GM12878 (cell line): Measurements from ENCODE around the gene DYSF. TPM values are rescaled to one million over a fixed set of nuclear protein-coding genes. Genes with fewer than 3 reads are reported as not detected.

Source experiments
- ATAC-seq: fragments of 200-7000 bp; cut with Tn5 transposase; 3 replicates; pipeline ENCODE4 v1.9.1; 2020; ENCODE audit warnings: mild to moderate bottlenecking, moderate library complexity
- BruUV-seq: library from RNA; stranded (reverse); fragments of 400-500 nt; replicated peaks from 2 replicates; lab custom pipeline; 2021; lab: Mats Ljungman, UMichigan
- CTCF ChIA-PET: fragments of 300-600 bp; sonication (Branson Sonifier 250); formaldehyde crosslinking; extraction: SDS; loops from one replicate; lab custom pipeline; 2021; ENCODE audit warnings: inconsistent platforms; lab: Yijun Ruan, JAX
- POLR2A ChIA-PET: fragments of 350-600 bp; formaldehyde crosslinking; extraction: SDS; loops from one replicate; lab custom pipeline; 2021; ENCODE audit warnings: inconsistent platforms; lab: Charles Lee
- RAD21 ChIA-PET: fragments of 300-600 bp; sonication (Branson Sonifier 250); formaldehyde crosslinking; loops from one replicate; lab custom pipeline; 2023; ENCODE audit warnings: antibody characterized with exemption; ENCODE audit not compliant: unreplicated experiment; lab: Charles Lee
- SMC1A ChIA-PET: fragments of 300-600 bp; sonication (Branson Sonifier 250); formaldehyde crosslinking; loops from one replicate; lab custom pipeline; 2023; ENCODE audit not compliant: unreplicated experiment, uncharacterized antibody; lab: Charles Lee
- DNase-seq: peaks from one replicate; pipeline ENCODE4 v3.0.0-alpha.2; 2011; ENCODE audit warnings: low read depth, low spot score
- FAIRE-seq: peaks from 3 replicates; lab custom pipeline; 2011; peaks lifted over from hg19 to GRCh38; lab: Jason Lieb, UNC
- H2AFZ ChIP-seq: 2 replicates; pipeline ENCODE4 v1.6.0; 2011; ENCODE audit warnings: low read depth, low read length, control low read depth; ENCODE audit not compliant: control insufficient read depth
- H3K27ac ChIP-seq: 2 replicates; pipeline ENCODE4 v1.5.1; 2011; ENCODE audit warnings: control low read depth; ENCODE audit not compliant: control insufficient read depth, insufficient read depth
- H3K27me3 ChIP-seq, 2 experiments: replicated peaks in 1 of 2; 2 replicates each; pipeline versions ENCODE4 v1.6.0 to v1.6.1; 2011; ENCODE audit warnings: low read length in 1 of 2; ENCODE audit not compliant: control insufficient read depth in 2 of 2, insufficient read depth in 2 of 2
- H3K36me3 ChIP-seq, 2 experiments: 2 replicates each; pipeline ENCODE4 v1.5.1; 2011; ENCODE audit warnings: low read length in 1 of 2; ENCODE audit not compliant: control insufficient read depth in 2 of 2, insufficient read depth in 2 of 2
- H3K4me1 ChIP-seq: 2 replicates; pipeline ENCODE4 v1.6.1; 2011; ENCODE audit warnings: mild to moderate bottlenecking, low read length, moderate library complexity, mixed read lengths; ENCODE audit not compliant: control insufficient read depth, insufficient read depth
- H3K4me2 ChIP-seq: 2 replicates; pipeline ENCODE4 v1.6.0; 2011; ENCODE audit warnings: control low read depth; ENCODE audit not compliant: control insufficient read depth, insufficient read depth
- H3K4me3 ChIP-seq: fragments of 200-600 bp; sonication (generic); 2 replicates; pipeline ENCODE4 v1.5.1; 2016
- H3K79me2 ChIP-seq: 2 replicates; pipeline ENCODE4 v1.6.0; 2011; ENCODE audit warnings: low read length; ENCODE audit not compliant: control insufficient read depth, insufficient read depth
- H3K9ac ChIP-seq: 2 replicates; pipeline ENCODE4 v1.8.0; 2011; ENCODE audit warnings: low read length, control low read depth, mixed read lengths; ENCODE audit not compliant: control insufficient read depth, insufficient read depth
- H3K9me3 ChIP-seq: replicated peaks from 3 replicates; pipeline ENCODE4 v1.5.1; 2011; ENCODE audit warnings: mild to moderate bottlenecking, low read length; ENCODE audit not compliant: control insufficient read depth, insufficient read depth
- H4K20me1 ChIP-seq: 2 replicates; pipeline ENCODE4 v1.6.0; 2011; ENCODE audit not compliant: control insufficient read depth, insufficient read depth
- BACH1 ChIP-seq: fragments of 450-650 bp; IDR thresholded peaks from 2 replicates; pipeline ENCODE4 v1.6.1; 2017; ENCODE audit warnings: mild to moderate bottlenecking, borderline replicate concordance
- CBFB ChIP-seq: IDR thresholded peaks from 2 replicates; pipeline ENCODE4 v1.6.1; 2016; ENCODE audit warnings: antibody characterized with exemption, low read depth
- CBX3 ChIP-seq: fragments of 200-600 bp; sonication (generic); IDR thresholded peaks from 2 replicates; pipeline ENCODE4 v1.6.1; 2016; ENCODE audit warnings: low read depth, borderline replicate concordance
- CBX5 ChIP-seq: sonication (generic); IDR thresholded peaks from 2 replicates; pipeline ENCODE4 v1.6.1; 2016; ENCODE audit warnings: low read depth, moderate library complexity, mild to moderate bottlenecking, inconsistent platforms
- CREB1 ChIP-seq: IDR thresholded peaks from 2 replicates; pipeline ENCODE4 v1.6.1; 2012; ENCODE audit warnings: low read depth, mild to moderate bottlenecking, inconsistent platforms
- ESRRA ChIP-seq: IDR thresholded peaks from 2 replicates; pipeline ENCODE4 v1.6.1; 2012; ENCODE audit warnings: mild to moderate bottlenecking, low read length, improper control_type of control experiment
- HDAC2 ChIP-seq: fragments of 200-600 bp; sonication (generic); IDR thresholded peaks from 2 replicates; pipeline ENCODE4 v1.6.1; 2017
- IKZF1 ChIP-seq: fragments of 450-650 bp; conservative IDR thresholded peaks from 2 replicates; pipeline ENCODE4 v1.6.1; 2017; ENCODE audit warnings: antibody characterized with exemption, mild to moderate bottlenecking
- IKZF2 ChIP-seq, 2 experiments: fragments of 450-650 bp; IDR thresholded peaks; 2 replicates each; pipeline ENCODE4 v1.6.1; 2017; ENCODE audit warnings: mild to moderate bottlenecking in 2 of 2, moderate library complexity in 2 of 2
- JUND ChIP-seq: IDR thresholded peaks from 2 replicates; pipeline ENCODE4 v1.6.1; 2012; ENCODE audit warnings: low read depth, mild to moderate bottlenecking, low read length, improper control_type of control experiment, moderate library complexity
- LARP7 ChIP-seq: fragments of 450-650 bp; IDR thresholded peaks from 2 replicates; pipeline ENCODE4 v1.6.1; 2017; ENCODE audit warnings: mild to moderate bottlenecking
- RUNX3 ChIP-seq: IDR thresholded peaks from 2 replicates; pipeline ENCODE4 v1.6.1; 2012; ENCODE audit warnings: low read length, inconsistent platforms
- TARDBP ChIP-seq: IDR thresholded peaks from 2 replicates; pipeline ENCODE4 v1.6.1; 2016; ENCODE audit warnings: borderline replicate concordance
- YBX1 ChIP-seq: fragments of 450-650 bp; IDR thresholded peaks from 2 replicates; pipeline ENCODE4 v1.6.1; 2016; ENCODE audit warnings: antibody characterized with exemption
- WGBS: methylation state at CpG from one replicate; pipeline ENCODE4 v1.1.6; 2016; ENCODE audit warnings: low lambda C conversion rate; ENCODE audit not compliant: insufficient replicate concordance, insufficient coverage; ENCODE audit errors: missing lambda C conversion rate; 5-methylcytosine and 5-hydroxymethylcytosine counted together
- in situ Hi-C: fragments of 300-500 bp; cut with MboI; formaldehyde crosslinking; loops from 9 replicates; pipeline ENCODE4 v1.14.3; 2018; ENCODE audit warnings: mixed read lengths
- intact Hi-C: fragments of 100-400 bp; cut with micrococcal nuclease; formaldehyde crosslinking; loops from one replicate; pipeline ENCODE4 v1.14.2; 2022; ENCODE audit not compliant: unreplicated experiment
- polyA plus RNA-seq, 11 experiments: library from polyadenylated mRNA; depleted of rRNA in 4 of 11; unstranded in 6 of 11; stranded (reverse) in 5 of 11; fragments of >200 nt; fragmentation: Nextera tagmentation in 4 of 11; fragmentation: Illumina TruSeq in 1 of 11; extraction: Ambion mirVana in 4 of 11; extraction: Trizol in 1 of 11; gene quantifications; 1 replicate in 1 of 11; 2 replicates in 10 of 11; pipeline versions ENCODE4 v1.2.1 to v1.2.3, GENCODE V29; 2011 to 2016; ENCODE audit warnings: inconsistent platforms in 2 of 11, missing spikeins in 2 of 11, low read depth in 1 of 11
- total RNA-seq, 4 experiments: library from RNA; depleted of rRNA in 3 of 4; stranded (reverse); fragments of >200 nt in 3 of 4; fragmentation: Illumina TruSeq in 1 of 4; extraction: Trizol in 1 of 4; gene quantifications; 2 replicates each; pipeline versions ENCODE4 v1.2.1 to v1.2.3, GENCODE V29; 2013 to 2021
- TF ChIP-seq, protein P1 (sequence below): IDR thresholded peaks from 2 replicates; pipeline ENCODE4 v1.6.1; 2011; ENCODE audit warnings: low read depth, low read length, improper control_type of control experiment, borderline replicate concordance
- TF ChIP-seq, protein P2 (sequence below): fragments of 150-350 bp; IDR thresholded peaks from 2 replicates; pipeline ENCODE4 v1.6.1; 2014; ENCODE audit warnings: mild to moderate bottlenecking, low read depth, low read length
- TF ChIP-seq, protein P3 (sequence below): IDR thresholded peaks from 2 replicates; pipeline ENCODE4 v1.6.1; 2012; ENCODE audit warnings: low read depth, low read length, improper control_type of control experiment
- TF ChIP-seq, protein P4 (sequence below): fragments of 450-650 bp; IDR thresholded peaks from 2 replicates; pipeline ENCODE4 v1.6.1; 2017; ENCODE audit warnings: mild to moderate bottlenecking

Gene DYSF
- total and polyA plus RNA-seq, 10 of the 15 experiments (the other 5 are each of a cell fraction or from before 2014, with no cell fraction given), result under 0.01 to 0.15 (median 0.03) TPM; not detected in 7

- no peaks in the 10 kb centered on the region for H3K36me3 ChIP-seq
- intact Hi-C loops (no loop called here), in situ Hi-C loops (loop anchor here (10.0 kb wide), 1 partner anchor 1049 kb away; no protein-coding TSS in a partner anchor)
- DNase-seq (no peak), ATAC-seq (no peak), FAIRE-seq (no peak)
- no peak overlapping the region for H3K4me2 ChIP-seq
- H4K20me1 ChIP-seq, result no peaks in the 10 kb centered on the region; the same call in 1 of the 2 replicates
- H3K4me1 ChIP-seq, result no peaks in the 10 kb centered on the region
- H3K9ac ChIP-seq, result no peak overlapping the region
- no peak overlapping the region for H3K27ac ChIP-seq
- CTCF ChIA-PET, result interaction anchor here (0.9 to 1.0 kb wide), 2 partner anchors 10 to 125 kb away, joined by 3 read pairs; no protein-coding TSS in a partner anchor
- no peak overlapping the region for H2AFZ ChIP-seq
- RAD21 ChIA-PET, result no interaction called here
- H3K4me3 ChIP-seq, result no peak overlapping the region
- SMC1A ChIA-PET, result no interaction called here
- WGBS, result 60% methylated on average over 18 of the region's 18 CpGs
- POLR2A ChIA-PET, result interaction anchor here (0.5 kb wide), 1 partner anchor 1171 kb away, joined by 3 read pairs; no protein-coding TSS in a partner anchor
- H3K27me3 ChIP-seq, result peaks cover 0 to 1% of the 10 kb centered on the region in 2 experiments; a peak in 1 of 4 replicates
- H3K79me2 ChIP-seq, result no peaks in the 10 kb centered on the region
- BruUV-seq, result no TSS peak
- no peaks in the 10 kb centered on the region for H3K9me3 ChIP-seq
- TF ChIP-seq CBX3 (no peak), HDAC2 (no peak), BACH1 (no peak), CREB1 (no peak), JUND (no peak), RUNX3 (no peak), CBFB (no peak), CBX5 (no peak), ESRRA (no peak), IKZF2 (IDR thresholded peaks at IDR 0.05) (no peak), YBX1 (no peak), TARDBP (no peak), LARP7 (no peak), IKZF1 (no peak)
- TF ChIP-seq, protein P1, sequence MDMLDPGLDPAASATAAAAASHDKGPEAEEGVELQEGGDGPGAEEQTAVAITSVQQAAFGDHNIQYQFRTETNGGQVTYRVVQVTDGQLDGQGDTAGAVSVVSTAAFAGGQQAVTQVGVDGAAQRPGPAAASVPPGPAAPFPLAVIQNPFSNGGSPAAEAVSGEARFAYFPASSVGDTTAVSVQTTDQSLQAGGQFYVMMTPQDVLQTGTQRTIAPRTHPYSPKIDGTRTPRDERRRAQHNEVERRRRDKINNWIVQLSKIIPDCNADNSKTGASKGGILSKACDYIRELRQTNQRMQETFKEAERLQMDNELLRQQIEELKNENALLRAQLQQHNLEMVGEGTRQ, result no peak
- TF ChIP-seq, protein P2, sequence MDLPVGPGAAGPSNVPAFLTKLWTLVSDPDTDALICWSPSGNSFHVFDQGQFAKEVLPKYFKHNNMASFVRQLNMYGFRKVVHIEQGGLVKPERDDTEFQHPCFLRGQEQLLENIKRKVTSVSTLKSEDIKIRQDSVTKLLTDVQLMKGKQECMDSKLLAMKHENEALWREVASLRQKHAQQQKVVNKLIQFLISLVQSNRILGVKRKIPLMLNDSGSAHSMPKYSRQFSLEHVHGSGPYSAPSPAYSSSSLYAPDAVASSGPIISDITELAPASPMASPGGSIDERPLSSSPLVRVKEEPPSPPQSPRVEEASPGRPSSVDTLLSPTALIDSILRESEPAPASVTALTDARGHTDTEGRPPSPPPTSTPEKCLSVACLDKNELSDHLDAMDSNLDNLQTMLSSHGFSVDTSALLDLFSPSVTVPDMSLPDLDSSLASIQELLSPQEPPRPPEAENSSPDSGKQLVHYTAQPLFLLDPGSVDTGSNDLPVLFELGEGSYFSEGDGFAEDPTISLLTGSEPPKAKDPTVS, result no peak
- TF ChIP-seq, protein P3, sequence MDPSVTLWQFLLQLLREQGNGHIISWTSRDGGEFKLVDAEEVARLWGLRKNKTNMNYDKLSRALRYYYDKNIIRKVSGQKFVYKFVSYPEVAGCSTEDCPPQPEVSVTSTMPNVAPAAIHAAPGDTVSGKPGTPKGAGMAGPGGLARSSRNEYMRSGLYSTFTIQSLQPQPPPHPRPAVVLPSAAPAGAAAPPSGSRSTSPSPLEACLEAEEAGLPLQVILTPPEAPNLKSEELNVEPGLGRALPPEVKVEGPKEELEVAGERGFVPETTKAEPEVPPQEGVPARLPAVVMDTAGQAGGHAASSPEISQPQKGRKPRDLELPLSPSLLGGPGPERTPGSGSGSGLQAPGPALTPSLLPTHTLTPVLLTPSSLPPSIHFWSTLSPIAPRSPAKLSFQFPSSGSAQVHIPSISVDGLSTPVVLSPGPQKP, result no peak
- TF ChIP-seq, protein P4, sequence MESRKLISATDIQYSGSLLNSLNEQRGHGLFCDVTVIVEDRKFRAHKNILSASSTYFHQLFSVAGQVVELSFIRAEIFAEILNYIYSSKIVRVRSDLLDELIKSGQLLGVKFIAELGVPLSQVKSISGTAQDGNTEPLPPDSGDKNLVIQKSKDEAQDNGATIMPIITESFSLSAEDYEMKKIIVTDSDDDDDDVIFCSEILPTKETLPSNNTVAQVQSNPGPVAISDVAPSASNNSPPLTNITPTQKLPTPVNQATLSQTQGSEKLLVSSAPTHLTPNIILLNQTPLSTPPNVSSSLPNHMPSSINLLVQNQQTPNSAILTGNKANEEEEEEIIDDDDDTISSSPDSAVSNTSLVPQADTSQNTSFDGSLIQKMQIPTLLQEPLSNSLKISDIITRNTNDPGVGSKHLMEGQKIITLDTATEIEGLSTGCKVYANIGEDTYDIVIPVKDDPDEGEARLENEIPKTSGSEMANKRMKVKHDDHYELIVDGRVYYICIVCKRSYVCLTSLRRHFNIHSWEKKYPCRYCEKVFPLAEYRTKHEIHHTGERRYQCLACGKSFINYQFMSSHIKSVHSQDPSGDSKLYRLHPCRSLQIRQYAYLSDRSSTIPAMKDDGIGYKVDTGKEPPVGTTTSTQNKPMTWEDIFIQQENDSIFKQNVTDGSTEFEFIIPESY, result no peak
Observed at GRCh38 chr2:71536226-71536671, 82.9 kb downstream of the DYSF start.
